GM20000 (cell line): ENCODE results near the gene ERBB4.

Experiments
- DNase-seq: peaks from one replicate; pipeline ENCODE4 v3.0.0; 2012; ENCODE audit warnings: low spot score
- CTCF ChIP-seq: IDR thresholded peaks from 2 replicates; pipeline ENCODE4 v1.5.1; 2012; ENCODE audit warnings: mild to moderate bottlenecking, control low read depth; ENCODE audit errors: extremely low read depth, missing control alignments

The ERBB4 gene

GRCh38 chr2:212089873-212090272, 448.7 kb downstream of the ERBB4 start:
- no peak for DNase-seq
- no peak for TF ChIP-seq CTCF

DNA sequence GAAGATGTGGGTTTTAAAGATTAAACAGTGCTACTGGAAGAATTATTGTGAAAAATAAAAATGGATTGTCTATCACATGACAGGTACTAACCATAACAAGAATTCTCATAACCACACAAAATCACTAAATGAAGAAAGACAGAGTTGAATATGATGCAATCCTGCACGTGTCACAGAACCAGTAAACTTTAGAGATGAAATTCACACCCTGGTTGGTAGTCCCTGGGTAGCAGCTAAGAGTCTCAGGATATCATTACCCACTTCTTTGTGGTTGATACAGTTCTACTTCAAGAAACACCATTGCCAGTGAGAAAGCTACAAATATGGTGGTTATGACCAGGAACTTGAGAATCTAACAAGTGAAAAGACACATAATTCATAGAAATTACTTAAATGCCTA, 450.2 kb downstream of the ERBB4 start:
- DNase-seq = no peak
- no peak for TF ChIP-seq CTCF

- TF ChIP-seq CTCF = no peak
- DNase-seq = no peak
Measured at GRCh38 chr2:212083492-212083891, 455.1 kb downstream of the ERBB4 start.

- no peak for TF ChIP-seq CTCF
- DNase-seq = peak; percentile 18
Measured at GRCh38 chr2:212078103-212078502, 460.5 kb downstream of the ERBB4 start.

- TF ChIP-seq CTCF = no peak
- DNase-seq = no peak
Measured at GRCh38 chr2:212076456-212076855, 462.1 kb downstream of the ERBB4 start.

GRCh38 chr2:212073360-212073759, 465.2 kb downstream of the ERBB4 start:
- no peak for DNase-seq
- TF ChIP-seq CTCF = no peak

DNA sequence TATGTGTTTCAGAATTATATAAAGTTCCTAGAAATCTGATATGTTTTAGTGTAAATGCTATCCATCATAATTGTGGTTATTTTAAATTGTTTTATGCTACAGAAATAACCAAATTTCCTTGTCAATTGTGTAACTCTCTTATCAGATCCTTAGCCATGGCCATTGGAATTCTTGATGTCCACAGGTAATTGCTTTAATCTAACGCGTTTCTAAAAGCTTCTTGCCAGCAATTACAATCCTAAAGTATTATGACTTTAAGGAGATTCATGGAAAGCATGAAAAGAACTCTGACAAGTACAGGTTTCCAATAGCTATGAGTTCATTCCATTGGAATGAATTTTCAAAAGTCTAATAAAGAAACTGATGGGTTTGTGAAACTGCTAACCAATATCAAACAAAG, 472.1 kb downstream of the ERBB4 start:
- TF ChIP-seq CTCF = no peak
- no peak for DNase-seq
